HUES48 (cell line): ENCODE results near the gene ADGRV1.
"Not testable (repeated sequence)": the region's sequence is repeated elsewhere in the genome, so short reads cannot be mapped to it uniquely, and the experiment has no call there.

Experiments
- H3K27ac ChIP-seq: one replicate; pipeline ENCODE4 v1.7.0; 2013; ENCODE audit warnings: low read depth, low read length, inconsistent platforms
- H3K27me3 ChIP-seq: 2 replicates; pipeline ENCODE4 v1.6.1; 2013; ENCODE audit warnings: mild to moderate bottlenecking, low read length; ENCODE audit not compliant: control insufficient read depth, insufficient read depth
- H3K36me3 ChIP-seq: 2 replicates; pipeline ENCODE4 v1.6.1; 2013; ENCODE audit warnings: low read length; ENCODE audit not compliant: control insufficient read depth, insufficient read depth
- H3K4me1 ChIP-seq: 2 replicates; pipeline ENCODE4 v1.6.1; 2013; ENCODE audit warnings: mild to moderate bottlenecking, low read length; ENCODE audit not compliant: control insufficient read depth, insufficient read depth
- H3K4me3 ChIP-seq: 2 replicates; pipeline ENCODE4 v1.5.1; 2013; ENCODE audit warnings: mild to moderate bottlenecking, low read depth, low read length
- H3K9ac ChIP-seq: 2 replicates; pipeline ENCODE4 v1.6.1; 2013; ENCODE audit warnings: mild to moderate bottlenecking, low read depth, low read length, moderate library complexity
- H3K9me3 ChIP-seq: 2 replicates; pipeline ENCODE4 v1.6.1; 2013; ENCODE audit warnings: low read length; ENCODE audit not compliant: control insufficient read depth, insufficient read depth

ADGRV1 gene

GRCh38 chr5:90565491-90565890 lies 6.9 kb downstream of the ADGRV1 start:
- Histone ChIP-seq H3K9me3 (peaks cover 8% of the 10 kb centered on the region; the same call in 1 of the 2 replicates), H3K27ac (no peak overlapping the region), H3K4me1 (peaks cover 56% of the 10 kb centered on the region), H3K27me3 (no peaks in the 10 kb centered on the region), H3K9ac (no peak overlapping the region), H3K4me3 (no peak overlapping the region; the same call in 1 of the 2 replicates), H3K36me3 (no peaks in the 10 kb centered on the region; the same call in 1 of the 2 replicates)

DNA sequence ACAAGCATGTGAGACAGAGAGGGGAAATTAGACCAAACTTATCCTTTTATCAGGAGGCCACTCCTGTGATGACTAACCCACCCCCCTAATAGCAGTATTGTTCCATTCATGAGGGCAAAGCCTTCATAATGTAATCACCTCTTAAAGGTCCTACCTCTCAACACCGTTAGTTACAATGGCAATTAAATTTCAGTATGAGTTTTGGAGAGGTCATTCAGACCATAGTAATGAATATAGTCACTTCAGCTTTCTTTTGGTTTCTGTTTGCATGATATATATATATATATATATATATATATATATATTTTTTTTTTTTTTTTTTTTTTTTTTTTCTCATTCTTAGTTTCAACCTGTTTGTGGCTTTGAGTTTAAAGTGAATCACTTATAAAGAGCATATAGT lies 10.5 kb downstream of the ADGRV1 start:
- H3K9me3 ChIP-seq, result peaks cover 11% of the 10 kb centered on the region
- H3K27ac ChIP-seq, result no peak overlapping the region
- peaks cover 46% of the 10 kb centered on the region for H3K4me1 ChIP-seq
- H3K9ac ChIP-seq, result no peak overlapping the region
- H3K36me3 ChIP-seq, result no peaks in the 10 kb centered on the region; the same call in 1 of the 2 replicates
- no peaks in the 10 kb centered on the region for H3K27me3 ChIP-seq
- H3K4me3 ChIP-seq, result no peak overlapping the region

GRCh38 chr5:90570034-90570433 lies 11.4 kb downstream of the ADGRV1 start:
- H3K4me3 ChIP-seq, result no peak overlapping the region
- no peaks in the 10 kb centered on the region for H3K27me3 ChIP-seq
- no peak overlapping the region for H3K9ac ChIP-seq
- H3K36me3 ChIP-seq, result no peaks in the 10 kb centered on the region; the same call in 1 of the 2 replicates
- peaks cover 11% of the 10 kb centered on the region for H3K9me3 ChIP-seq
- H3K27ac ChIP-seq, result no peak overlapping the region
- peaks cover 47% of the 10 kb centered on the region for H3K4me1 ChIP-seq

GRCh38 chr5:90571147-90571773 lies 12.7 kb downstream of the ADGRV1 start:
- Histone ChIP-seq H3K27ac (no peak overlapping the region), H3K4me3 (no peak overlapping the region), H3K4me1 (peaks cover 44% of the 10 kb centered on the region), H3K9me3 (peaks cover 11% of the 10 kb centered on the region), H3K27me3 (no peaks in the 10 kb centered on the region), H3K9ac (no peak overlapping the region), H3K36me3 (no peaks in the 10 kb centered on the region; the same call in 1 of the 2 replicates)

DNA sequence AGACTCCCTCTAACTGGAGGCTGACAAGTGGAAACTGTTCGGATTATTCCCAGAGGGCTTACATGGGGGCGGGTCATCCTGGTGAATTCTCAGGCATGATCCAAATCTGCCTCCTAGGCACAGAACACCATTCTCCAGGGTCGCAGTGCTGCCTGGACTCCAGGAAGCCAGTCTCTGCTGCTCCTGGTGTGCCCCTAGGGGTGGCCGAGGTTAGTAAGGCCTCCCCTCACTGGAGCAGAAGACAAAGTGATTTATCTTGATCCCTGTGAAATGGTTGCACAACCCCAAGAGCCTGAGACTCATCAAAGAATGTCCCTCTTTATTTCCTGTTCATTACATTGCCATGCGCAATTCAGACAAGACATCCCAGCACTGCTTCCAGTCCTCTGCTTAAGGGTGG lies 17.1 kb downstream of the ADGRV1 start:
- no peak overlapping the region for H3K4me3 ChIP-seq
- H3K4me1 ChIP-seq, result peaks cover 35% of the 10 kb centered on the region
- no peaks in the 10 kb centered on the region for H3K36me3 ChIP-seq
- H3K9ac ChIP-seq, result no peak overlapping the region
- no peaks in the 10 kb centered on the region for H3K27me3 ChIP-seq
- H3K9me3 ChIP-seq, result peaks cover under 1% of the 10 kb centered on the region; the same call in 1 of the 2 replicates
- no peak overlapping the region for H3K27ac ChIP-seq

DNA sequence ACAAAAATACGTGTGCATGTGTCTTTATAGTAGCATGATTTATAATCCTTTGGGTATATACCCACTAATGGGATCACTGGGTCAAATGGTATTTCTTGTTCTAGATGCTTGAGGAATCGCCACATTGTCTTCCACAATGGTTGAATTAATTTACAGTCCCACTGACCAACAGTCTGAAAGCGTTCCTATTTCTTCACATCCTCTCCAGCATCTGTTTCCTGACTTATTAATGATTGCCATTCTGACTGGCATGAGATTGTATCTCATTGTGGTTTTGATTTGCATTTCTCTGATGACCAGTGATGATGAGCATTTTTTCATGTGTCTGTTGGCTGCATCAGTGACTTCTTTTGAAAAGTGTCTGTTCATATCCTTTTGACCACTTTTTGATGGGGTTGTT lies 18.0 kb downstream of the ADGRV1 start:
- not testable (repeated sequence) for H3K27ac ChIP-seq, H3K27me3 ChIP-seq, H3K36me3 ChIP-seq

GRCh38 chr5:90579905-90580304 lies 21.3 kb downstream of the ADGRV1 start:
- not testable (repeated sequence) for H3K36me3 ChIP-seq, H3K27me3 ChIP-seq, H3K27ac ChIP-seq, H3K4me1 ChIP-seq, H3K9me3 ChIP-seq, H3K4me3 ChIP-seq, H3K9ac ChIP-seq

More for the DNA sequence above, 18.0 kb downstream of the ADGRV1 start:
- H3K4me3 ChIP-seq, H3K9ac ChIP-seq, H3K9me3 ChIP-seq: not testable (repeated sequence)
- peaks cover 27% of the 10 kb centered on the region for H3K4me1 ChIP-seq

DNA sequence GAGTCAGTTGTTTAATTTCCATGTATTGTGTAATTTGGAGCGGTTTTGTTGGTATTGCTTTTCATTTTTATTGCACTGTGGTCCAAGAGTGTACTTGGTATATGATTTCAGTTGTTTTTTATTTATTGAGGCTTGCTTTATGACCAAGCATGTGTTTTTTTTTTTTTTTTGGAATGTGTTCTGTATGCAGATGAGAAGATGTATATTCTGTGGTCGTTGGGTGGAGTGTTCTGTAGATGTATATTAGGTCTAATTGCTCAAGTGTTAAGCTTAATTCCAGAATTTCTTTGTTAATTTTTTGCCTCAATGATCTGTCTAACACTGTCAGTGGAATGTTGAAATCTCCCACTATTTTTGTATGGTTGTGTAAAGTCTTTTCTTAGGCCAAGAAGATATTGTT lies 23.4 kb downstream of the ADGRV1 start:
- H3K36me3 ChIP-seq, result no peaks in the 10 kb centered on the region
- peaks cover 10% of the 10 kb centered on the region for H3K4me1 ChIP-seq
- H3K27ac ChIP-seq, result no peak overlapping the region
- H3K27me3 ChIP-seq, result no peaks in the 10 kb centered on the region
- no peak overlapping the region for H3K9ac ChIP-seq
- no peaks in the 10 kb centered on the region for H3K9me3 ChIP-seq
- no peak overlapping the region for H3K4me3 ChIP-seq

- Histone ChIP-seq H3K4me1 (peaks cover 10% of the 10 kb centered on the region), H3K27me3 (no peaks in the 10 kb centered on the region), H3K27ac (no peak overlapping the region), H3K9ac (no peak overlapping the region), H3K4me3 (no peak overlapping the region), H3K9me3 (no peaks in the 10 kb centered on the region), H3K36me3 (no peaks in the 10 kb centered on the region)
Observed at GRCh38 chr5:90585337-90585986, 26.9 kb downstream of the ADGRV1 start.

GRCh38 chr5:90586469-90586868 lies 27.9 kb downstream of the ADGRV1 start:
- no peak overlapping the region for H3K27ac ChIP-seq
- H3K4me1 ChIP-seq, result peaks cover 10% of the 10 kb centered on the region
- no peak overlapping the region for H3K4me3 ChIP-seq
- H3K9me3 ChIP-seq, result peaks cover 2% of the 10 kb centered on the region; the same call in 1 of the 2 replicates
- H3K27me3 ChIP-seq, result no peaks in the 10 kb centered on the region
- no peak overlapping the region for H3K9ac ChIP-seq
- no peaks in the 10 kb centered on the region for H3K36me3 ChIP-seq

GRCh38 chr5:90590170-90590569 lies 31.6 kb downstream of the ADGRV1 start:
- H3K4me1 ChIP-seq, result peaks cover 10% of the 10 kb centered on the region
- H3K9ac ChIP-seq, result no peak overlapping the region
- H3K36me3 ChIP-seq, result 0 out of 2 replicates have a peak, but pooled peaks cover 9% of the 10 kb centered on the region
- H3K27ac ChIP-seq, result no peak overlapping the region
- H3K4me3 ChIP-seq, result no peak overlapping the region
- H3K27me3 ChIP-seq, result no peaks in the 10 kb centered on the region
- peaks cover 12% of the 10 kb centered on the region for H3K9me3 ChIP-seq
